Measurements from ENCODE around the gene TPRA1.
"Not testable (repeated sequence)": the region's sequence is repeated elsewhere in the genome, so short reads cannot be mapped to it uniquely, and the experiment has no call there.

TPRA1 gene

GRCh38 chr3:127608362-127608718 lies 17.8 kb upstream of the TPRA1 start:
- Mint-ChIP-seq H3K4me3 (no peak overlapping the region), H3K27ac (no peak overlapping the region), H3K4me1 (peaks cover 19% of the 10 kb centered on the region), H3K27me3 (no peaks in the 10 kb centered on the region), H3K9me3 (no peaks in the 10 kb centered on the region), H3K36me3 (peaks cover 67% of the 10 kb centered on the region)
- CTCF ChIA-PET: interaction anchor here (1.3 kb wide), 1 partner anchor 34 kb away, joined by 5 read pairs; no protein-coding TSS in a partner anchor
- DNase-seq: no peak

- peaks cover 63% of the 10 kb centered on the region for H3K36me3 Mint-ChIP-seq
- H3K27ac Mint-ChIP-seq: no peak overlapping the region
- CTCF ChIA-PET: no interaction called here
- no peaks in the 10 kb centered on the region for H3K9me3 Mint-ChIP-seq
- H3K4me3 Mint-ChIP-seq: no peak overlapping the region
- no peaks in the 10 kb centered on the region for H3K27me3 Mint-ChIP-seq
- H3K4me1 Mint-ChIP-seq: peaks cover 22% of the 10 kb centered on the region
- no peak for DNase-seq
These were observed 17.3 kb upstream of the TPRA1 start for GRCh38 chr3:127607675-127608361.

- Mint-ChIP-seq H3K4me3 (no peak overlapping the region), H3K36me3 (peaks cover 62% of the 10 kb centered on the region), H3K4me1 (peaks cover 27% of the 10 kb centered on the region), H3K27ac (peak overlapping the region; percentile 7), H3K27me3 (no peaks in the 10 kb centered on the region), H3K9me3 (no peaks in the 10 kb centered on the region)
- CTCF ChIA-PET: interaction anchor here (0.7 kb wide), 1 partner anchor 518 kb away, joined by 3 read pairs; no protein-coding TSS in a partner anchor
- DNase-seq: no peak
These were observed 16.6 kb upstream of the TPRA1 start for GRCh38 chr3:127606981-127607595.

- Mint-ChIP-seq H3K4me1 (peaks cover 36% of the 10 kb centered on the region), H3K27ac (peak overlapping the region; percentile 33), H3K36me3 (peaks cover 63% of the 10 kb centered on the region), H3K27me3 (no peaks in the 10 kb centered on the region), H3K9me3 (no peaks in the 10 kb centered on the region), H3K4me3 (no peak overlapping the region)
- DNase-seq: no peak
- CTCF ChIA-PET: interaction anchor here (0.7 kb wide), 1 partner anchor 519 kb away, joined by 3 read pairs; no protein-coding TSS in a partner anchor
These were observed 15.7 kb upstream of the TPRA1 start for GRCh38 chr3:127606086-127606805.

GRCh38 chr3:127605547-127605946 lies 15.0 kb upstream of the TPRA1 start:
- DNase-seq, H3K9me3 Mint-ChIP-seq, H3K27me3 Mint-ChIP-seq, H3K4me3 Mint-ChIP-seq, CTCF ChIA-PET, H3K27ac Mint-ChIP-seq: not testable (repeated sequence)
- H3K4me1 Mint-ChIP-seq: peaks cover 43% of the 10 kb centered on the region
- peaks cover 61% of the 10 kb centered on the region for H3K36me3 Mint-ChIP-seq

- Mint-ChIP-seq H3K9me3 (no peaks in the 10 kb centered on the region), H3K4me3 (no peak overlapping the region), H3K36me3 (peaks cover 58% of the 10 kb centered on the region), H3K27me3 (no peaks in the 10 kb centered on the region), H3K4me1 (peaks cover 48% of the 10 kb centered on the region), H3K27ac (no peak overlapping the region)
- DNase-seq: no peak
- CTCF ChIA-PET: no interaction called here
These were observed 14.1 kb upstream of the TPRA1 start for GRCh38 chr3:127604546-127605165.

- no peak overlapping the region for H3K4me3 Mint-ChIP-seq
- no peak overlapping the region for H3K27ac Mint-ChIP-seq
- CTCF ChIA-PET: no interaction called here
- H3K36me3 Mint-ChIP-seq: peaks cover 60% of the 10 kb centered on the region
- peaks cover 49% of the 10 kb centered on the region for H3K4me1 Mint-ChIP-seq
- no peak for DNase-seq
- H3K27me3 Mint-ChIP-seq: no peaks in the 10 kb centered on the region
- no peaks in the 10 kb centered on the region for H3K9me3 Mint-ChIP-seq
These were observed 13.5 kb upstream of the TPRA1 start for GRCh38 chr3:127604035-127604434.

- peaks cover 40% of the 10 kb centered on the region for H3K36me3 Mint-ChIP-seq
- CTCF ChIA-PET: no interaction called here
- H3K4me3 Mint-ChIP-seq: peak overlapping the region; percentile 50
- H3K27ac Mint-ChIP-seq: no peak overlapping the region
- H3K9me3 Mint-ChIP-seq: no peaks in the 10 kb centered on the region
- no peak for DNase-seq
- peaks cover 59% of the 10 kb centered on the region for H3K4me1 Mint-ChIP-seq
- no peaks in the 10 kb centered on the region for H3K27me3 Mint-ChIP-seq
These were observed 10.4 kb upstream of the TPRA1 start for GRCh38 chr3:127600749-127601456.

- H3K4me3 Mint-ChIP-seq: peak overlapping the region; percentile 83
- no peak for DNase-seq
- CTCF ChIA-PET: interaction anchor here (0.8 to 1.6 kb wide), 3 partner anchors 12 to 27 kb away, joined by 4 to 8 read pairs (median 5); no protein-coding TSS in a partner anchor
These were observed 8.5 kb upstream of the TPRA1 start for GRCh38 chr3:127598841-127599570.

GRCh38 chr3:127597020-127597771 lies 6.7 kb upstream of the TPRA1 start:
- Mint-ChIP-seq H3K9me3 (no peaks in the 10 kb centered on the region), H3K27ac (peak overlapping the region; percentile 87), H3K4me1 (peaks cover 49% of the 10 kb centered on the region), H3K36me3 (peaks cover 23% of the 10 kb centered on the region), H3K27me3 (no peaks in the 10 kb centered on the region), H3K4me3 (peak overlapping the region; percentile 83)
- DNase-seq: no peak
- CTCF ChIA-PET: interaction anchor here (0.7 to 1.3 kb wide), 2 partner anchors 22 to 34 kb away, joined by 3 to 4 read pairs; no protein-coding TSS in a partner anchor

More at GRCh38 chr3:127598841-127599570, 8.5 kb upstream of the TPRA1 start:
- peak overlapping the region; percentile 87 for H3K27ac Mint-ChIP-seq
- peaks cover 54% of the 10 kb centered on the region for H3K4me1 Mint-ChIP-seq
- H3K9me3 Mint-ChIP-seq: no peaks in the 10 kb centered on the region
- no peaks in the 10 kb centered on the region for H3K27me3 Mint-ChIP-seq
- peaks cover 30% of the 10 kb centered on the region for H3K36me3 Mint-ChIP-seq

GRCh38 chr3:127595303-127595702 lies 4.8 kb upstream of the TPRA1 start:
- H3K9me3 Mint-ChIP-seq: no peaks in the 10 kb centered on the region
- no peak for DNase-seq
- H3K4me1 Mint-ChIP-seq: peaks cover 43% of the 10 kb centered on the region
- no peak overlapping the region for H3K27ac Mint-ChIP-seq
- peaks cover 10% of the 10 kb centered on the region for H3K36me3 Mint-ChIP-seq
- no peak overlapping the region for H3K4me3 Mint-ChIP-seq
- CTCF ChIA-PET: interaction anchor here (1.2 kb wide), 1 partner anchor 20 kb away, joined by 6 read pairs; no protein-coding TSS in a partner anchor
- H3K27me3 Mint-ChIP-seq: no peaks in the 10 kb centered on the region

GRCh38 chr3:127593178-127593577 lies 2.6 kb upstream of the TPRA1 start:
- H3K9me3 Mint-ChIP-seq: no peaks in the 10 kb centered on the region
- H3K27me3 Mint-ChIP-seq: no peaks in the 10 kb centered on the region
- DNase-seq: no peak
- no peak overlapping the region for H3K4me3 Mint-ChIP-seq
- peaks cover 40% of the 10 kb centered on the region for H3K4me1 Mint-ChIP-seq
- no peak overlapping the region for H3K27ac Mint-ChIP-seq
- H3K36me3 Mint-ChIP-seq: no peaks in the 10 kb centered on the region
- CTCF ChIA-PET: no interaction called here

- CTCF ChIA-PET: interaction anchor here (0.5 to 3.6 kb wide), 3 partner anchors 11 to 430 kb away, joined by 3 to 16 read pairs (median 3); no protein-coding TSS in a partner anchor
- peak; percentile 59 for DNase-seq
- H3K4me1 Mint-ChIP-seq: peaks cover 31% of the 10 kb centered on the region
- H3K9me3 Mint-ChIP-seq: no peaks in the 10 kb centered on the region
- peak overlapping the region; percentile 97 for H3K27ac Mint-ChIP-seq
- H3K27me3 Mint-ChIP-seq: no peaks in the 10 kb centered on the region
- H3K4me3 Mint-ChIP-seq: peak overlapping the region; percentile 91
- peaks cover 2% of the 10 kb centered on the region for H3K36me3 Mint-ChIP-seq
These were observed 296 bp downstream of the TPRA1 start for GRCh38 chr3:127590282-127590592.
